HG03175 (cell line): ENCODE measurements around the gene MRGPRE.

Source experiments
- ATAC-seq: cut with Tn5 transposase; IDR thresholded peaks from one replicate; pipeline ENCODE4 v1.9.1; 2021; ENCODE audit warnings: mild to moderate bottlenecking, moderate library complexity; ENCODE audit not compliant: unreplicated experiment

MRGPRE gene

GRCh38 chr11:3216027-3216525, 16.1 kb downstream of the MRGPRE start:
- no peak for ATAC-seq

DNA sequence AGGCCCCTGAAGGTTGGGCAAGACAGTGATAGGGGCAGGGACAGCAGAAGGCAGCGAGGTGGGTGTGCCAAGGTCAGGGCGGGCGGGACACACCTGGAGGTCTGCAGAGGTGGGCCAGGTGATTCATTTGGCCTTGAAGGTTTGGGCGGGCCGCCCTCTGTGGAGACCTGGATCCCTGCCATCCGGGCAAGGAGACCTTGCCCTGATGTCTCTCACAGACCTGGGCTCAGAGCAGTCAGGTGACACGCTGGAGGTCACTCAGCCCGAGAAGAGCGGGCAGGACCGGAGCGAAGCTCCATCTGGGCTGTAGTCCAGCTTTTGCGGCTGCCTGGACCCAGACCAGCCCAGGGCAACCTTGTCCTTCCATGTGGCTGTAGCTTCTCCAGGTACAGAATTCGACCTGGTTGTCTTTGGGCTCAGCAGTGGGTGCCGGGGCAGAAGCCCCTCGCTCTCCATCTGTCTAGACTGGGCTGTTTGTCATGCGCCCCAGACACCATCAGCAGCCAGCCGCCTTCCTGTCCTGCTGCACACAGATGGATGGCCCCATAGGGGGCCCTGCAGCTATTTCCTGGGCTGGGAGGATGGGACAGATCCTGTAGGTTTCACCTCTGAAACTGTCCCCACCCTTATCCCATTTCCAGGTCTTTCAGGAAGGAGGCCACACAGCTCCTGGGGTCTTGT, 16.7 kb downstream of the MRGPRE start:
- ATAC-seq, result no peak

DNA sequence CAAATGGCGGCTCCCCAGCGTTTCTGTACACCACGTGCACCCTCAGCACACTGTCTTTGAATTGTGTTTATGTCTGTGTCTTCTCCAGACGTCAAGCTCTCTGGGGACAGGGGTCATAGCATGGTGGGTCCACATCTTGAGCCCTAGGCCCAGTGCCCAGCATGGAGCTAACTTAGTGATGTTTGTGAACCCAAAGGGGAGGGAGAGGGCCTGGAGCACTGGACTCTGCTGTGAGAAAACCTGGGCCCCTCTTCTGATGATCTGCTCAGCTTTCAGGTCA, 17.9 kb downstream of the MRGPRE start:
- ATAC-seq, result no peak

- ATAC-seq, result no peak
Measured at GRCh38 chr11:3213659-3214419, 18.4 kb downstream of the MRGPRE start.

GRCh38 chr11:3208272-3208671, 23.9 kb downstream of the MRGPRE start:
- no peak for ATAC-seq

DNA sequence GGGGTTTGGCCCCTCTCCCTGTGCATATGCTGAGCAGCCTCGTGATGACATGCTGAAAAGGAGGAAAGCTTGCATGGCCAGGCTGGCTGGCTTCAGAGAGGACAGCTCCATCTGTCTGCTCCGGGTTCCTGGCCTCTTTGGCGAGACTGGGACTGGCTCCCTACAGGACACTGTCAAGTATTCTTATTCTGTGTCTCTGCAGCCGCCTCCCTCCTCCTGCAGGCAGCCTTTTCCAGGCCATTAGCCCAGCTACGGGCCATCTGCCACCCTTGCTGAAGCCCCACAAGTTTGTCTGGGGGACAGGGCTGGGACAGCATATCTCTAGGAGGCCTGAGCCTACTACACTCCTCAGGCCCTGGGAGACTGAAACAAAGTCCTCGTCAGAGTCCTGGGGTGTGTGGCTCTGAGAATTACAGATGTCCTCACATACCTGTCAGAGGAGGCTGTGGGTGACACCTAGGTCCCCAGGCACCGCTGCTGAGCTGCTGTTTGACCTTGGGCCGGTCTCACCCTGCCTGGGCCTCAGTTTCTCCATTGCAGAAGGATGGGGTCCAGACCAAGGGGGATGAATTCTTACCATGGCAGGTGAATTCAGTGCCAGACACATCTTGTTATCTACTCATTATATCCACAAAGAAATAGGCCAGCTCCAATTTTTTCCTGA, 24.6 kb downstream of the MRGPRE start:
- ATAC-seq, result no peak

DNA sequence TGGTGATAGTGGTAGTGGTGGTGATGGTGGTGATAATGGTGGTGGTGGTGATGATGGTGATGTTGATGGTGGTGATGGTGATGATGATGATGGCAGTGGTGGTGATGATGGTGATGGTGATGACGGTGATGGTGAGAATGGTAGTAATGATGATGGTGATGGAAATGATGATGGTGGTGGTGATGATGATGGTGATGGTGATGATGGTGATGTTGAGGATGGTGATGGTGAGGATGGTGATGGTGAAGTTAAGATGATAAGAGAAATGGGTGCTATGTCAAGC, 25.4 kb downstream of the MRGPRE start:
- no peak for ATAC-seq

GRCh38 chr11:3206156-3206921, 25.9 kb downstream of the MRGPRE start:
- ATAC-seq, result no peak

DNA sequence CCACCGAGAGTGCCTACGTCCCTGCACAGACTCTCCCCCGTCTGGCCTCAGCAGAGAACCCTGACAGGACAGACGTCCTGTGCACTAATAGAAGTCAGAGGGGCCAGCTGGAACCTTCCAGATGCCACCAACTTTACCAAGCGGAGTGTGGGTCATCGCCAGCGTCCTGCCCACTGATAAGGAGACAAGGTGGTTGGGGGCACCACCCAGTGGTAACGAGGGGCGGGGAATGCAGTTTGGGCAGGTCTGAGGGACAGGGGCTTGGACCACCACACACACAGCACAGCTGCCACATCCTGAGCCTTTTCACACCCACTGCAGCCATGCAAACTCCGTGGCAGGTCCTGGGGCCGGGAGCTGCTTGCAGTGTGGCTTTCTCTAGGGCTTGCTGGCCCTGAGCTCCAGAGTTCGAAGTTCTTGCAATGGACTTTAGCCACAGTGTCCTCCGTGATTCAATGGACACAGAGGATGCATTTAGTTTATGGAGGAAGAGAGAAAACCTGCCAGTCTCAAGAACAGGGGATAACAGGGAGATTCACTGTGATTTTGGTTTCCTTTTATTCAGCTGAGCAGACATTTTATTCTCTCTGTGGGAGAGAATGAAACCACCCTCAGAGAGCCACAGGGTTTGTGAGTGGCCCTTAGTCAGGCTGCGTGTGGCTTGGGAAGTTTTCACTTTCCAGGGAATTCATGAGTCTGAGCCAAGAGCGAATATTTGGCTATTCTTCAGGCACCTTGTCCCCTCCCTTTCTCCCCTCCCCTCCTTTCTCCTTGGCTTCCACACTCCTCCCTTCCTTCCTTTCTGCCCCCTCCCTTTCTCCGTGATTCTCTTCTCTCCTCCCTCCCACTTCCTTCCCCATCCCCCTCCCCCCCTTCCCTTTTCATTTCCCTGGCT, 26.7 kb downstream of the MRGPRE start:
- no peak for ATAC-seq

- no peak for ATAC-seq
Measured at GRCh38 chr11:3204141-3205015, 27.8 kb downstream of the MRGPRE start.

- no peak for ATAC-seq
Measured at GRCh38 chr11:3203221-3204043, 28.8 kb downstream of the MRGPRE start.

- no peak for ATAC-seq
Measured at GRCh38 chr11:3202759-3203158, 29.5 kb downstream of the MRGPRE start.

- ATAC-seq, result no peak
Measured at GRCh38 chr11:3202305-3202704, 29.9 kb downstream of the MRGPRE start.

DNA sequence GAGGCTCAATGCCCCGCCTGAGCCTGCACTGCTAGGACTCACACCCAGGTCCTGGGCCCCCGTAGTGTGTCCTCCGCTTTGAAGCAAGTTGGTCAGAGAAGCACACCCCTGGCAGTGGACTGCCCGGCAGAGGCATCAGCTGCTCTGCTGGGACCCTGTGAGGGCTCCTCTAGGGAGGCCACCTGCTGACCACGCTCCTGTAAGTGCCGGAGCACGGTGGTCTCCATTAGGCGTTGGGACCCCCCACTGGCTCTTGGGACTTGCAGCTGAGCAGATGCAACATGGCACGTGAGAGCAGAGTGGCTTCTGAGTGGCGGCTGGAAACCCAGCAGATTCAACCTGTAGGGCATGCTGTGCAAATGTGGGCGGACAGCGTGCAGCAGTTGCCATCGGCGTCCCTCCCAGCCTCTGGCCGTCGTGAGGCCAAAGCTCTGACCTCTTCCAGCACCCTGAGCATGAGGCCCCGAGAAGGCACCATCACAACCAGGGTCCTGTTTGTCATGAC, 30.5 kb downstream of the MRGPRE start:
- ATAC-seq, result no peak

- no peak for ATAC-seq
Measured at GRCh38 chr11:3201112-3201581, 31.1 kb downstream of the MRGPRE start.

GRCh38 chr11:3200388-3201111, 31.7 kb downstream of the MRGPRE start:
- no peak for ATAC-seq

- no peak for ATAC-seq
Measured at GRCh38 chr11:3199537-3200295, 32.5 kb downstream of the MRGPRE start.
